Stimulated activated naive CD8-positive, alpha-beta T cell treated with anti-CD3 and anti-CD28 coated beads, Interleukin-15, Interleukin-2, amounts not matched to agents 100 ng/mL and 50 ng/mL, for 24 hours (primary cell): ENCODE results near the gene GAD1.

Experiments
- H3K27ac Mint-ChIP-seq: one replicate; pipeline ENCODE4 v1.8.0; 2021; ENCODE audit warnings: mild to moderate bottlenecking, mixed read lengths
- H3K27me3 Mint-ChIP-seq: one replicate; pipeline ENCODE4 v1.8.0; 2021; ENCODE audit warnings: mixed read lengths
- H3K36me3 Mint-ChIP-seq: one replicate; pipeline ENCODE4 v1.8.0; 2021; ENCODE audit warnings: low read depth, mixed read lengths
- H3K4me1 Mint-ChIP-seq: one replicate; pipeline ENCODE4 v1.8.0; 2021; ENCODE audit warnings: low read depth, mixed read lengths
- H3K4me3 Mint-ChIP-seq: one replicate; pipeline ENCODE4 v1.8.0; 2021; ENCODE audit warnings: mild to moderate bottlenecking, mixed read lengths
- H3K9me3 Mint-ChIP-seq: one replicate; pipeline ENCODE4 v1.8.0; 2021; ENCODE audit warnings: mixed read lengths

The GAD1 gene

DNA sequence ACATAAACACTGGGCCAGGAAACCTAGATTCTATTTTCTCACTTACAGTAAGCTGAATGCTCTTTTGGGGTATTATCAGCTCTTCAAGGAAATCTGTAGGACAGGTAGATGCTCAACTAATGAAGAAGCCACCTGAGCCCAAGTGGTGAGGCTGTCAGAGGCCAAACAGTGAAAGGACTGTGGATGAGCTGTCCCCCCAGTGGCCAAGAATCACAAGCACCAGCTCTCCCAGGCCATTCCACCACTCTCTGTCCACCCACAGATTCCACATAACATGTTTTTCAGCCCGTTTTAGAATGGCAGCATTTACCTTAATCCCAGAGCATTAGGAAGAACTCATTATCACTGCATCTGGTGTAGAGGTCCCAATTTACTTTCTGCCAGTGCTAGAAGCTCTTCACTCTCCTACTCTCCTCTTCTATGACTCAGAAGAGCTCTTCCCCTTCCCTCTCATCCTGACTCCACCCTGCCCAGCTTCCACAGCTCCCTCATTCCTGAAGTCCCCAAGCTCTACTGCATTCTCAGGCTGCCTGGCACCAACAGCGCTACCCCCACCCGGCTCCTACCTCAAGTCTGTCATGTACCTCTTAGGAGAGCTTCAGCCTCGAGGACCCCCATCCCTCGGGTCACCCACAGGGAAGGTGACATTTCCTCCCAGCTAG is 68.6 kb downstream of the GAD1 start:
- no peak overlapping the region for H3K4me3 Mint-ChIP-seq
- H3K27me3 Mint-ChIP-seq: peaks cover 11% of the 10 kb centered on the region
- no peaks in the 10 kb centered on the region for H3K36me3 Mint-ChIP-seq
- no peaks in the 10 kb centered on the region for H3K9me3 Mint-ChIP-seq
- H3K27ac Mint-ChIP-seq: no peak overlapping the region
- H3K4me1 Mint-ChIP-seq: no peaks in the 10 kb centered on the region

DNA sequence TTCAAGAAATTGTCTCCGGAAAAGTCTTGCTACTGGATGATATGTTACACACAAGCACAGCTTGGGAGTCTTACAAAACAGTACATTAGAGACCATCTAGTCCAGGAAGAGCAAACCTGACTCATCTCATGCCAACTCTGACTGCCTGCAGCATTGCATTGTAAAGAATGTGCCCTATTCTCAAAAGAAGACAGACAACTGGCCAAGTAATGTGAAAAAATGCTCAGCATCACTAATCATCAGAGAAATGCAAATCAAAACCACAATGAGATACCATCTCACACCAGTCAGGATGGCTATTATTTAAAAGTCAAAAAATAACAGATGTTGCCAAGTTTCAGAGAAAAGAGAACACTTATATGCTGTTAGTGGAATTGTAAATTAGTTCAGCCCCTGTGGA is 69.7 kb downstream of the GAD1 start:
- no peak overlapping the region for H3K4me3 Mint-ChIP-seq
- no peak overlapping the region for H3K27ac Mint-ChIP-seq
- no peaks in the 10 kb centered on the region for H3K4me1 Mint-ChIP-seq
- no peaks in the 10 kb centered on the region for H3K36me3 Mint-ChIP-seq
- H3K9me3 Mint-ChIP-seq: no peaks in the 10 kb centered on the region
- H3K27me3 Mint-ChIP-seq: peaks cover 11% of the 10 kb centered on the region

DNA sequence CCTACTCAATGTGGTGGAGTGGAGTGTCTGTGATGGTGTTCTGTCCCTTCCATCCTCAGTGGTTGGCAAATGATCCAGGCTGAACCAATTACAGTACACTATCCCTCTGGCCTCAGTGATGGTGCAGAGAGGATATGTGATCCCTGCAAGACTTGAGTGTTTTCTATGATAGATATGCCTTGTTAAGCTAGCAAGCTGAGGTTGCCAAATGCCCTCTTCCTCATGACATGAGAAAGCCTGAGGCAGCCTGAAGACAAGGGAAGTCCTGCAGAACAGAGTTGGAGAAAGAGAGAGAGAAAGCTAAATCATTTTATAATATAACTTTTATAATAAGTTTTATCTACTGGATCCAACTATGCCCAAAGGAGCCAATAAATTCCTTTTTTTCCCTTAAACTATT is 70.8 kb downstream of the GAD1 start:
- H3K4me3 Mint-ChIP-seq: no peak overlapping the region
- H3K27ac Mint-ChIP-seq: no peak overlapping the region
- no peaks in the 10 kb centered on the region for H3K9me3 Mint-ChIP-seq
- H3K27me3 Mint-ChIP-seq: peaks cover 10% of the 10 kb centered on the region
- no peaks in the 10 kb centered on the region for H3K36me3 Mint-ChIP-seq
- no peaks in the 10 kb centered on the region for H3K4me1 Mint-ChIP-seq

DNA sequence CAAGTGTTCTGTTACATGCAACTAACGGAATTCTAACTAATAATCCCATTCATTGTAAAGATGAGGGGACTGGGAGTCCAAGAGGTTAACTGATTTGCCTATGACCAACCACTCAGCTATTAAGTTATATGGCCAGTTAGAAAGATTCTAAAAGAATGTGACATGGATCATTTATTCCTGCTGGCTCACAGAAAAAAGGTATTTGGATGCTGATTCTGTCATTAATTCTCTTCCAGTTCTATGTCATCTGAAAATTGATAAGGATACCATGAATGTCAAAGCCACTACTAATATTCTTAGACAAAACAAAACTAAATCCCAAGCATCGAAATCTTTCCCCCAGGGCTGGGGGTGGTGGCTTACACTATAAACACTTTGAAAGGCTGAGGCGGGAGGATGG is 71.2 kb downstream of the GAD1 start:
- no peak overlapping the region for H3K4me3 Mint-ChIP-seq
- no peaks in the 10 kb centered on the region for H3K4me1 Mint-ChIP-seq
- no peaks in the 10 kb centered on the region for H3K9me3 Mint-ChIP-seq
- peaks cover 8% of the 10 kb centered on the region for H3K27me3 Mint-ChIP-seq
- H3K36me3 Mint-ChIP-seq: no peaks in the 10 kb centered on the region
- no peak overlapping the region for H3K27ac Mint-ChIP-seq

DNA sequence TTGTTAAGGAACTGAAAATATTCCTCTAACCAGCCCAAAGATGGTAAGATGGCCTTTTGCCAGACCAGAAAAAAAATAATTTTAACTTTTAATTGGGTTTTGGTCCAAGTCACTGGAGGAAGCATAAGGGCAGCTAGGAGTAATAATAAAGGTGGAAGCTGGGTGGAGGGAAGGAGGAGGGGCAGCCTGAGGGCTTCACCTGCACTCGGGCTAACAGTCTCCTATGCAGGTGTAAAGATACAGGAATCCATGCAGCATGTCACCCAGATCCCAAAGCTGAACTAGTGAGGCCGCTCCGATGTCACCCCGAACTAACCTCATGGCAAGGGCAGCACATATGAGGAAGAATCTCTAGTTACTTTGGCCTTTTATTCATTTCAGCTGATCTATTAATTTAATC is 75.2 kb downstream of the GAD1 start:
- H3K4me3 Mint-ChIP-seq: no peak overlapping the region
- peaks cover 12% of the 10 kb centered on the region for H3K27me3 Mint-ChIP-seq
- H3K4me1 Mint-ChIP-seq: no peaks in the 10 kb centered on the region
- no peaks in the 10 kb centered on the region for H3K36me3 Mint-ChIP-seq
- no peaks in the 10 kb centered on the region for H3K9me3 Mint-ChIP-seq
- no peak overlapping the region for H3K27ac Mint-ChIP-seq

DNA sequence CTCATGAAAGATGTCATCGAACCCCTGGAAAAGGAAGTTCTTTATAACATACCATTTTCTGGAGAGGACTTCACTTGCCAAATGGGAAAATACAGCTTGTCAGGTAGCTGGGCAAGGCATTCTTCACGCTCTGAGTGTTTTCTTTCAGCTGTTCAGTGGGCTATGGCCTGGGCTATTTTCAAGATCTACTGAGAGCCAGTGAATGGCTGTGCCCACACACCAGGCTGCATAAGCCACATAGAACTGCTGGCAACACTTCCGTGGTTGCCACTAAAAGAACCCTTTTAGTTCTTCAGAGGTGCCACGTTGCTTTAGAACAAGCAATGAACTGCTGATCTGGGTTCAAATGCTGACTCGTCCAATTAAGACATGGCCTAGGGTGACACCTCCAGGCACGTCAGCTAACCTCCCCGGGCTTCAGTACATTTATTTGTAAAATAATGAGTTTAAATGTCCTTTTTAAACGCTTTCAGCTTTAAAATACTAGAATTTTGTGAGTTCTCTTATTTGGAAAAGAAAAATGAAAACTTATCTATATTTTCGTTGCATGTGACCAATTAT is 75.8 kb downstream of the GAD1 start:
- Mint-ChIP-seq H3K4me1 (no peaks in the 10 kb centered on the region), H3K27me3 (peaks cover 12% of the 10 kb centered on the region), H3K4me3 (no peak overlapping the region), H3K9me3 (no peaks in the 10 kb centered on the region), H3K27ac (no peak overlapping the region), H3K36me3 (no peaks in the 10 kb centered on the region)

DNA sequence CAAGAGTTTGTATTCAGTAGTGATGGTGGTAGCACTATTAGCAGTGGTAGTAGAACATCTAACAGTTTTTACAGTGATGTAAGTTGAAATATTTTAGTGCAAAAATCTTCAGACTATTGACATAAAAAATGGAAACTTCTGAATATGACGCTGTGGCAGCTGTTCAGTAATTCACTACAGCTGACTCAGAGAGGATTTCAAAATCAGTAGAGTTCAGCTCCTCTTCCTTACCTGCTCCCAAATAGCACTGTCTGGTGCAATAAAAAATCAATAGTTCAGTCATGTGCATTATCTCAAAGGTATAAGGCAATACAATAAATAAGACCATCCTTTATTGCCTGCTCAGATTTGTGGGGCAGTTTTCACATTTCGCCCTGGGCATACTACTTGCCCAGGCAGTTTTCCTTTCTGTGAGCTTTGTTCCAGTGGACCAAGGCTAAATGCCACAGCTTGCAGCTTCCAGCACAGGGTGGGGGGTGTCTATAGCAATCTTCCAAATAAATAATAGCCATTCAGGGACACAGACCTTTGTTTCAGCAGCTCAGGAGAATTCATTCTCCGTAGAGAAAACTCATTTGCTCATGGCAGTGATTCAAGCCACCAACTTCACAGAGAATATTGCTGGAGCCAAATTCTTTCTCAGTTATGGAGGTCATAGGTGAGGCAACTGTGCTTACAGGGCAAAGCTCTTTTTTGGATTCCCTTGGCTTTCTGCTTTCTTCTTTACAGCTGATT is 78.5 kb downstream of the GAD1 start:
- H3K4me3 Mint-ChIP-seq: no peak overlapping the region
- no peaks in the 10 kb centered on the region for H3K9me3 Mint-ChIP-seq
- H3K36me3 Mint-ChIP-seq: no peaks in the 10 kb centered on the region
- peaks cover 16% of the 10 kb centered on the region for H3K27me3 Mint-ChIP-seq
- no peaks in the 10 kb centered on the region for H3K4me1 Mint-ChIP-seq
- H3K27ac Mint-ChIP-seq: no peak overlapping the region

DNA sequence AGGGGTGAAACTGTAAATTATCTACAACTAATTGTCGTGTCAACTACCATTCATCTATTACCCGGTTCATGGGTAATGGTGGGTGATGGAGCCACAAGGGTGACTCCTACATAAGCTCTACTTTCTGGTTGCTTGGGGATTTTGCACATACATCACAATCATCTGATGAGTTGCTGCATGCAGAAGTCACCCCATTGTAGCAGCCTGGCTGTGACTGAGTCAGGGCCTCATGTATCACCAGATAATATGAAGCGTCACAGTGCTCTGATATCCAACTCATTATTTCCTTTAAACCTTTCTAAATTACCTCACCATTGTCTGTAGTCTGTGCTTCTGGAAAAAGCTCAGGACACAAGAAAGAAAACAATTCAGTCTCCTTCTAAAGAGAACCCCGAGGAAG is 79.9 kb downstream of the GAD1 start:
- no peak overlapping the region for H3K4me3 Mint-ChIP-seq
- peaks cover 16% of the 10 kb centered on the region for H3K27me3 Mint-ChIP-seq
- H3K36me3 Mint-ChIP-seq: no peaks in the 10 kb centered on the region
- no peak overlapping the region for H3K27ac Mint-ChIP-seq
- H3K9me3 Mint-ChIP-seq: no peaks in the 10 kb centered on the region
- H3K4me1 Mint-ChIP-seq: no peaks in the 10 kb centered on the region

DNA sequence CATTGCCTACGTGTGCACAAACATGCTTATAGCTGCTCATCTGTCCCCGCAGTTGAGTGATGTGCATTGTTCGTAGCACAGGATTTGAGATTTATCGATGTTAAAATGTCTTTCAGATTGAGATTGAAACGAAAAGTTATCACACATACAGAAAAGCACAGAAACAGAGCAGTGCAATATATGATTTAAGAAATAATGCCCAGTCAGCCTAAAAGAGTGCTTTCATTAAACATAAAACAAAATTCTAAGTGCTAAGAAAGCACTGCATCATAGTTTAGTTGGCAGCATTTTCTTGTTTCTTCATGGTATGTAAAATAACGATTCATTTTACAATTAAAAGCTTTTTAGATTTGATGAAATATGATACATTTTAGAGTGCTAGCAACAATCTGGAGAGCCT is 80.4 kb downstream of the GAD1 start:
- no peaks in the 10 kb centered on the region for H3K36me3 Mint-ChIP-seq
- no peaks in the 10 kb centered on the region for H3K4me1 Mint-ChIP-seq
- H3K9me3 Mint-ChIP-seq: no peaks in the 10 kb centered on the region
- peaks cover 20% of the 10 kb centered on the region for H3K27me3 Mint-ChIP-seq
- no peak overlapping the region for H3K27ac Mint-ChIP-seq
- no peak overlapping the region for H3K4me3 Mint-ChIP-seq

DNA sequence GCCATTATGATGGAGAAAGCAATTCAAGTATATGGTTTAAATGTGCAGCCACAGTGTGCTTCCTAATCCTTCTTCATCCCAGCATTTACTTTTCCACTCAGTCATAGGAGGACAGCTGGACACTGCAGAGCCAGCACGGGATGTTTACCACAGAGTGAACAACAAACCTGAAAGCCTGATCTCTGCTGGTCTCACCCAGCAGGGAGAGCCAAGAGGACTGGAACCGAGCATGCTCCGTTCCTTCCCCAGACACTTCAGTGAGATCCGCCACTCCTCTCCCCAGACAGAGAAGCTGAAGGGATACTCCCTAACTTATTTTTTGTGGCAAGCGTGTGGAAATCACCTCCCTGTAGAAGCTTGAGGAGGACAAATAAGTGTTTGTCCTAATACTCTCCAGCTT is 89.2 kb downstream of the GAD1 start:
- Mint-ChIP-seq H3K4me1 (no peaks in the 10 kb centered on the region), H3K9me3 (peaks cover 12% of the 10 kb centered on the region), H3K27ac (no peak overlapping the region), H3K27me3 (peaks cover 11% of the 10 kb centered on the region), H3K36me3 (peaks cover 5% of the 10 kb centered on the region), H3K4me3 (no peak overlapping the region)
